ENCODE results near the gene CRAT.

CRAT gene

GRCh38 chr9:129058965-129059795 is 51.4 kb downstream of the CRAT start:
- DNase-seq: peak; percentile 75

GRCh38 chr9:129054163-129054851 is 56.3 kb downstream of the CRAT start:
- DNase-seq: no peak

- DNase-seq: no peak
Observed at GRCh38 chr9:129053020-129053419, 57.6 kb downstream of the CRAT start.

- no peak for DNase-seq
Observed at GRCh38 chr9:129052592-129052991, 58.0 kb downstream of the CRAT start.

All from suppressor macrophage treated with lipopolysaccharide for 4 hours (primary cell).